GM18861 (cell line): ENCODE results near the gene CEACAM18.
"Not testable (repeated sequence)": the region's sequence is repeated elsewhere in the genome, so short reads cannot be mapped to it uniquely, and the experiment has no call there.

Experiments
- ATAC-seq: cut with Tn5 transposase; IDR thresholded peaks from one replicate; pipeline ENCODE4 v1.9.1; 2021; ENCODE audit not compliant: unreplicated experiment

The CEACAM18 gene

GRCh38 chr19:51478381-51479234, at the start of gene CEACAM18:
TSS of gene CEACAM18 (plus strand) at chr19:51478539.
- no peak for ATAC-seq

GRCh38 chr19:51430221-51430620, 48.1 kb upstream of the CEACAM18 start:
- ATAC-seq, result no peak

- no peak for ATAC-seq
These were observed 47.2 kb upstream of the CEACAM18 start for GRCh38 chr19:51431124-51431523.

GRCh38 chr19:51433043-51433442, 45.3 kb upstream of the CEACAM18 start:
- ATAC-seq, result no peak

GRCh38 chr19:51434456-51434855, 43.9 kb upstream of the CEACAM18 start:
- ATAC-seq, result no peak

GRCh38 chr19:51439021-51439465, 39.3 kb upstream of the CEACAM18 start:
- no peak for ATAC-seq

- no peak for ATAC-seq
These were observed 38.3 kb upstream of the CEACAM18 start for GRCh38 chr19:51440052-51440451.

- ATAC-seq, result no peak
These were observed 37.4 kb upstream of the CEACAM18 start for GRCh38 chr19:51440846-51441409.

GRCh38 chr19:51441410-51442390, 36.6 kb upstream of the CEACAM18 start:
- ATAC-seq, result peak; percentile 83

GRCh38 chr19:51447510-51447909, 30.8 kb upstream of the CEACAM18 start:
- ATAC-seq, result not testable (repeated sequence)

GRCh38 chr19:51448011-51448410, 30.3 kb upstream of the CEACAM18 start:
- no peak for ATAC-seq

- no peak for ATAC-seq
These were observed 29.8 kb upstream of the CEACAM18 start for GRCh38 chr19:51448411-51449016.

- no peak for ATAC-seq
These were observed 27.5 kb upstream of the CEACAM18 start for GRCh38 chr19:51450730-51451307.

GRCh38 chr19:51456541-51457290, 21.6 kb upstream of the CEACAM18 start:
- no peak for ATAC-seq

GRCh38 chr19:51457351-51458013, 20.9 kb upstream of the CEACAM18 start:
- no peak for ATAC-seq

GRCh38 chr19:51458051-51458645, 20.2 kb upstream of the CEACAM18 start, which contains the start of gene SIGLEC8:
TSS of gene SIGLEC8 (minus strand) at chr19:51458454. CDS start at chr19:51458387, 67 bp downstream.
- ATAC-seq, result no peak

GRCh38 chr19:51458899-51459505, 19.3 kb upstream of the CEACAM18 start:
- no peak for ATAC-seq
